ENCODE measurements around the gene AMPD3. TPM values are rescaled to one million over a fixed set of nuclear protein-coding genes. Genes with fewer than 3 reads are reported as not detected.

Gene AMPD3
- total and polyA plus RNA-seq, 4 donors = 12.8 to 19.0 (median 13.6) TPM

GRCh38 chr11:10484461-10485180 is 29.6 kb downstream of the AMPD3 start:
- Histone ChIP-seq H3K27me3 (ENCODE audit: control insufficient read depth, insufficient read depth, low read length) (no peaks in the 10 kb centered on the region), H3K27ac (ENCODE audit: low read depth, low read length) (no peak overlapping the region), H3K36me3 (ENCODE audit: control insufficient read depth, insufficient read depth, low read length) (peaks cover 17% of the 10 kb centered on the region), H3K9me3 (ENCODE audit: control insufficient read depth, insufficient read depth, low read length) (no peaks in the 10 kb centered on the region), H3K4me1 (ENCODE audit: control insufficient read depth, insufficient read depth, low read length) (peaks cover 4% of the 10 kb centered on the region), H3K4me3 (ENCODE audit: low read depth, low read length) (no peak overlapping the region)
- 89% methylated on average over 15 of the region's 16 CpGs for WGBS (ENCODE audit: insufficient coverage)
- no peak for DNase-seq (ENCODE audit: low read depth in 4 of 6, low spot score in 6 of 6)

- no peak overlapping the region for H3K27ac ChIP-seq (ENCODE audit: low read depth, low read length)
- H3K4me1 ChIP-seq (ENCODE audit: control insufficient read depth, insufficient read depth, low read length) = no peaks in the 10 kb centered on the region
- no peak for DNase-seq (ENCODE audit: low read depth in 4 of 6, low spot score in 6 of 6)
- WGBS (ENCODE audit: insufficient coverage) = 50% methylated on average over 2 of the region's 2 CpGs
- peaks cover 17% of the 10 kb centered on the region for H3K36me3 ChIP-seq (ENCODE audit: control insufficient read depth, insufficient read depth, low read length)
- H3K27me3 ChIP-seq (ENCODE audit: control insufficient read depth, insufficient read depth, low read length) = no peaks in the 10 kb centered on the region
- no peaks in the 10 kb centered on the region for H3K9me3 ChIP-seq (ENCODE audit: control insufficient read depth, insufficient read depth, low read length)
- no peak overlapping the region for H3K4me3 ChIP-seq (ENCODE audit: low read depth, low read length)
Observed at GRCh38 chr11:10485646-10486045, 30.6 kb downstream of the AMPD3 start.

- Histone ChIP-seq H3K9me3 (ENCODE audit: control insufficient read depth, insufficient read depth, low read length) (no peaks in the 10 kb centered on the region), H3K4me3 (ENCODE audit: low read depth, low read length) (no peak overlapping the region), H3K36me3 (ENCODE audit: control insufficient read depth, insufficient read depth, low read length) (peaks cover 17% of the 10 kb centered on the region), H3K27me3 (ENCODE audit: control insufficient read depth, insufficient read depth, low read length) (no peaks in the 10 kb centered on the region), H3K27ac (ENCODE audit: low read depth, low read length) (no peak overlapping the region), H3K4me1 (ENCODE audit: control insufficient read depth, insufficient read depth, low read length) (peaks cover 4% of the 10 kb centered on the region)
- DNase-seq (ENCODE audit: low read depth in 4 of 6, low spot score in 6 of 6) = no peak
- 95% methylated on average over 10 of the region's 10 CpGs for WGBS (ENCODE audit: insufficient coverage)
Observed at GRCh38 chr11:10486161-10486840, 31.2 kb downstream of the AMPD3 start.

GRCh38 chr11:10487002-10487647 is 32.1 kb downstream of the AMPD3 start:
- Histone ChIP-seq H3K4me3 (ENCODE audit: low read depth, low read length) (no peak overlapping the region), H3K36me3 (ENCODE audit: control insufficient read depth, insufficient read depth, low read length) (peaks cover 17% of the 10 kb centered on the region), H3K9me3 (ENCODE audit: control insufficient read depth, insufficient read depth, low read length) (no peaks in the 10 kb centered on the region), H3K27ac (ENCODE audit: low read depth, low read length) (no peak overlapping the region), H3K4me1 (ENCODE audit: control insufficient read depth, insufficient read depth, low read length) (peaks cover 4% of the 10 kb centered on the region), H3K27me3 (ENCODE audit: control insufficient read depth, insufficient read depth, low read length) (no peaks in the 10 kb centered on the region)
- 95% methylated on average over 16 of the region's 16 CpGs for WGBS (ENCODE audit: insufficient coverage)
- no peak for DNase-seq (ENCODE audit: low read depth in 4 of 6, low spot score in 6 of 6)

DNA sequence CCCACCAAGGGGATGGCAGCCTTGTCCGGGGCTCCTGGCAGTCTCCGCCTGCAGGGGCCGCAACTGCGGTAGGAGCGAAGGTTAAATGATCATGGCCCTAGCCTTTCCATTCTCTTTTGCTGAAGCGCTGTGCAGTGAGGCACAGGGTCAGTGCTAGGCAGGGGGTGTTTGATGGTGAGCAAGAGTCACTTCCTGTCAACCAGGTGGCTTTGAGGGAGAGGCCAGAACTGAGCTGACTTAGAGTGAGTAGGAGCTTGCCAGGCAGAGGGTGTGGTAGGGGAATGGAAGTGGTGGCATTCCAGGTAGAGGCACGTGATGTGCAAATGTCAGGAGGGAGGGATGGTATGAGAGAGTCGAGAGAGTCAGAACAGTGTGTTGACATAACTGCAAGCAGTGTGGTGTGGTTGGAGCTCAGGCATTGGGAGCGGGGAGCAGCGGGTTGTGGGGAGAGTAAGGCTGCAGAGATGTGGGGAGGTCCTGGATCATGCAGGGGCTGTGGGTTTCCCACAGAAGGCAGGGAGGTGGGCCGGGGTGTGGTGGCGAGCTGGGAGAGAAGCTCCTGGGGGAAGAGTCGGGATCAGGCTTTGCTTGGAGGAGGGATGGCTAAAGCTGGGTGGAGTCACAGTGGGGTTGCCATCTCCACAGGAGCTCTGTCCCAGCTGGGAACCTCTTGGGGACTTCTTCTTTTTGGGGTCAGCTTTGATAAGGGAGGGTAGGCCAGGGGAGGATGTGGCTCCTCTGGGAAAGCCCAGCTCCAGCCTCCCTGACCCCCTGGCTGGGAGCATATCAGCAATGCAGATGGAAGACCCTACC is 33.3 kb downstream of the AMPD3 start:
- Histone ChIP-seq H3K4me1 (ENCODE audit: control insufficient read depth, insufficient read depth, low read length) (peaks cover 4% of the 10 kb centered on the region), H3K36me3 (ENCODE audit: control insufficient read depth, insufficient read depth, low read length) (peaks cover 21% of the 10 kb centered on the region), H3K4me3 (ENCODE audit: low read depth, low read length) (no peak overlapping the region), H3K9me3 (ENCODE audit: control insufficient read depth, insufficient read depth, low read length) (no peaks in the 10 kb centered on the region), H3K27me3 (ENCODE audit: control insufficient read depth, insufficient read depth, low read length) (no peaks in the 10 kb centered on the region), H3K27ac (ENCODE audit: low read depth, low read length) (no peak overlapping the region)
- WGBS (ENCODE audit: insufficient coverage) = 82% methylated on average over 13 of the region's 13 CpGs
- no peak for DNase-seq (ENCODE audit: low read depth in 4 of 6, low spot score in 6 of 6)

- H3K27ac ChIP-seq (ENCODE audit: low read depth, low read length) = no peak overlapping the region
Observed at GRCh38 chr11:10488934-10489691, 34.0 kb downstream of the AMPD3 start.

GRCh38 chr11:10490032-10490397 is 35.0 kb downstream of the AMPD3 start:
- H3K27me3 ChIP-seq (ENCODE audit: control insufficient read depth, insufficient read depth, low read length) = no peaks in the 10 kb centered on the region
- WGBS (ENCODE audit: insufficient coverage) = 98% methylated on average over 5 of the region's 5 CpGs
- H3K9me3 ChIP-seq (ENCODE audit: control insufficient read depth, insufficient read depth, low read length) = no peaks in the 10 kb centered on the region
- H3K36me3 ChIP-seq (ENCODE audit: control insufficient read depth, insufficient read depth, low read length) = peaks cover 23% of the 10 kb centered on the region
- H3K4me1 ChIP-seq (ENCODE audit: control insufficient read depth, insufficient read depth, low read length) = peaks cover 4% of the 10 kb centered on the region
- H3K27ac ChIP-seq (ENCODE audit: low read depth, low read length) = no peak overlapping the region
- DNase-seq (ENCODE audit: low read depth in 4 of 6, low spot score in 6 of 6) = no peak
- H3K4me3 ChIP-seq (ENCODE audit: low read depth, low read length) = no peak overlapping the region

More at GRCh38 chr11:10488934-10489691, 34.0 kb downstream of the AMPD3 start:
- 96% methylated on average over 11 of the region's 11 CpGs for WGBS (ENCODE audit: insufficient coverage)
- H3K36me3 ChIP-seq (ENCODE audit: control insufficient read depth, insufficient read depth, low read length) = peaks cover 23% of the 10 kb centered on the region
- no peaks in the 10 kb centered on the region for H3K9me3 ChIP-seq (ENCODE audit: control insufficient read depth, insufficient read depth, low read length)
- peaks cover 4% of the 10 kb centered on the region for H3K4me1 ChIP-seq (ENCODE audit: control insufficient read depth, insufficient read depth, low read length)
- no peak for DNase-seq (ENCODE audit: low read depth in 4 of 6, low spot score in 6 of 6)
- no peak overlapping the region for H3K4me3 ChIP-seq (ENCODE audit: low read depth, low read length)
- no peaks in the 10 kb centered on the region for H3K27me3 ChIP-seq (ENCODE audit: control insufficient read depth, insufficient read depth, low read length)

- peak in 1 of 6 donors; percentile 46 for DNase-seq (ENCODE audit: low read depth in 4 of 6, low spot score in 6 of 6)
- no peak overlapping the region for H3K4me3 ChIP-seq (ENCODE audit: low read depth, low read length)
- WGBS (ENCODE audit: insufficient coverage) = 50% methylated on average over 10 of the region's 13 CpGs
Observed at GRCh38 chr11:10490398-10491241, 35.6 kb downstream of the AMPD3 start.

More at GRCh38 chr11:10490398-10491241, 35.6 kb downstream of the AMPD3 start:
- H3K9me3 ChIP-seq (ENCODE audit: control insufficient read depth, insufficient read depth, low read length) = no peaks in the 10 kb centered on the region
- peaks cover 28% of the 10 kb centered on the region for H3K36me3 ChIP-seq (ENCODE audit: control insufficient read depth, insufficient read depth, low read length)
- no peak overlapping the region for H3K27ac ChIP-seq (ENCODE audit: low read depth, low read length)
- no peaks in the 10 kb centered on the region for H3K27me3 ChIP-seq (ENCODE audit: control insufficient read depth, insufficient read depth, low read length)
- peaks cover 4% of the 10 kb centered on the region for H3K4me1 ChIP-seq (ENCODE audit: control insufficient read depth, insufficient read depth, low read length)
